MM.1S (cell line): Measurements from ENCODE around the gene LNX1.

Source experiments
- DNase-seq: peaks from one replicate; pipeline ENCODE4 v3.0.0-alpha.2; 2015
- H2AFZ ChIP-seq: fragments of 300-600 bp; sonication (generic); 2 replicates; pipeline ENCODE4 v1.6.0; 2016; ENCODE audit warnings: antibody characterized with exemption, low read length
- H3F3A ChIP-seq: fragments of 300-600 bp; sonication (generic); 2 replicates; pipeline ENCODE4 v1.6.1; 2016; ENCODE audit warnings: mild to moderate bottlenecking, antibody characterized with exemption, low read length, moderate library complexity, mixed read lengths; ENCODE audit not compliant: insufficient read depth
- H3K27ac ChIP-seq: fragments of 300-600 bp; sonication (generic); 2 replicates; pipeline ENCODE4 v1.5.1; 2016; ENCODE audit warnings: mild to moderate bottlenecking, low read length
- H3K27me3 ChIP-seq: fragments of 300-600 bp; sonication (generic); replicated peaks from 2 replicates; pipeline ENCODE4 v1.6.0; 2016; ENCODE audit warnings: low read length; ENCODE audit not compliant: insufficient read depth
- H3K36me3 ChIP-seq: fragments of 300-600 bp; sonication (generic); replicated peaks from 2 replicates; pipeline ENCODE4 v1.6.1; 2016; ENCODE audit warnings: mild to moderate bottlenecking, low read length, mixed read lengths; ENCODE audit not compliant: insufficient read depth
- H3K4me1 ChIP-seq: fragments of 300-600 bp; sonication (generic); 2 replicates; pipeline ENCODE4 v1.6.1; 2016; ENCODE audit warnings: low read length, mixed read lengths
- H3K4me2 ChIP-seq: fragments of 300-600 bp; sonication (generic); 2 replicates; pipeline ENCODE4 v1.6.0; 2016; ENCODE audit warnings: low read depth, low read length
- H3K4me3 ChIP-seq: fragments of 300-600 bp; sonication (generic); 2 replicates; pipeline ENCODE4 v1.5.1; 2016; ENCODE audit warnings: low read length, mixed read lengths
- H3K79me2 ChIP-seq: fragments of 300-600 bp; sonication (generic); 2 replicates; pipeline ENCODE4 v1.6.1; 2016; ENCODE audit warnings: mixed run types, low read length, mixed read lengths
- H3K9ac ChIP-seq: fragments of 300-600 bp; sonication (generic); 2 replicates; pipeline ENCODE4 v1.6.1; 2016; ENCODE audit warnings: low read length, mixed read lengths
- H3K9me2 ChIP-seq: fragments of 300-600 bp; sonication (generic); replicated peaks from 2 replicates; pipeline ENCODE4 v1.6.1; 2016; ENCODE audit warnings: mild to moderate bottlenecking, low read length, mixed read lengths; ENCODE audit not compliant: insufficient read depth
- H3K9me3 ChIP-seq: fragments of 300-600 bp; sonication (generic); replicated peaks from 2 replicates; pipeline ENCODE4 v1.6.1; 2016; ENCODE audit warnings: mild to moderate bottlenecking, low read length, mixed read lengths; ENCODE audit not compliant: insufficient read depth
- H4K20me1 ChIP-seq: fragments of 300-600 bp; sonication (generic); 2 replicates; pipeline ENCODE4 v1.6.1; 2016; ENCODE audit warnings: mild to moderate bottlenecking, low read length, moderate library complexity, mixed read lengths; ENCODE audit not compliant: insufficient read depth
- CTCF ChIP-seq: fragments of 300-600 bp; sonication (generic); IDR thresholded peaks from 2 replicates; pipeline ENCODE4 v1.5.1; 2016; ENCODE audit warnings: antibody characterized with exemption, low read length, mixed read lengths
- EZH2 ChIP-seq: fragments of 300-600 bp; sonication (generic); optimal IDR thresholded peaks from 2 replicates; pipeline ENCODE3; 2017; ENCODE audit warnings: low read depth, mild to moderate bottlenecking, antibody characterized with exemption, low read length, mixed read lengths
- EZH2phosphoT487 ChIP-seq: fragments of 300-600 bp; sonication (generic); IDR thresholded peaks from 2 replicates; pipeline ENCODE4 v1.6.1; 2018; ENCODE audit warnings: antibody characterized with exemption, low read length

Gene LNX1

GRCh38 chr4:53537606-53538005 is 53.7 kb downstream of the LNX1 start:
- H3F3A ChIP-seq: no peaks in the 10 kb centered on the region
- no peak overlapping the region for H3K27ac ChIP-seq
- H4K20me1 ChIP-seq: no peaks in the 10 kb centered on the region
- H3K9me3 ChIP-seq: no peaks in the 10 kb centered on the region
- no peak for DNase-seq
- H3K27me3 ChIP-seq: no peaks in the 10 kb centered on the region
- H3K9ac ChIP-seq: no peak overlapping the region
- no peak overlapping the region for H3K4me3 ChIP-seq
- H3K4me2 ChIP-seq: no peak overlapping the region
- no peaks in the 10 kb centered on the region for H3K4me1 ChIP-seq
- no peaks in the 10 kb centered on the region for H3K36me3 ChIP-seq
- H3K9me2 ChIP-seq: no peaks in the 10 kb centered on the region
- H2AFZ ChIP-seq: no peak overlapping the region
- H3K79me2 ChIP-seq: no peaks in the 10 kb centered on the region
- TF ChIP-seq EZH2phosphoT487 (no peak), CTCF (no peak), EZH2 (no peak)

GRCh38 chr4:53536328-53536727 is 55.0 kb downstream of the LNX1 start:
- H3K4me2 ChIP-seq: no peak overlapping the region
- H2AFZ ChIP-seq: no peak overlapping the region
- H3K4me1 ChIP-seq: no peaks in the 10 kb centered on the region
- no peaks in the 10 kb centered on the region for H3K27me3 ChIP-seq
- no peak overlapping the region for H3K4me3 ChIP-seq
- no peak overlapping the region for H3K27ac ChIP-seq
- H3F3A ChIP-seq: no peaks in the 10 kb centered on the region
- no peaks in the 10 kb centered on the region for H4K20me1 ChIP-seq
- no peaks in the 10 kb centered on the region for H3K9me2 ChIP-seq
- no peak overlapping the region for H3K9ac ChIP-seq
- no peaks in the 10 kb centered on the region for H3K9me3 ChIP-seq
- DNase-seq: no peak
- no peak for TF ChIP-seq EZH2
- no peak for TF ChIP-seq CTCF
- no peak for TF ChIP-seq EZH2phosphoT487
- H3K36me3 ChIP-seq: no peaks in the 10 kb centered on the region
- no peaks in the 10 kb centered on the region for H3K79me2 ChIP-seq

- Histone ChIP-seq H4K20me1 (no peaks in the 10 kb centered on the region), H3K79me2 (no peaks in the 10 kb centered on the region), H3K27ac (no peak overlapping the region), H3K4me3 (no peak overlapping the region), H3K27me3 (no peaks in the 10 kb centered on the region), H3K4me2 (no peak overlapping the region), H3K9ac (no peak overlapping the region), H3F3A (no peaks in the 10 kb centered on the region), H3K9me2 (no peaks in the 10 kb centered on the region), H3K4me1 (no peaks in the 10 kb centered on the region), H2AFZ (no peak overlapping the region), H3K9me3 (no peaks in the 10 kb centered on the region), H3K36me3 (no peaks in the 10 kb centered on the region)
- DNase-seq: no peak
- no peak for TF ChIP-seq CTCF
- TF ChIP-seq EZH2phosphoT487: no peak
- no peak for TF ChIP-seq EZH2
Measured at GRCh38 chr4:53535567-53535966, 55.7 kb downstream of the LNX1 start.
